HK-2 (cell line): Measurements from ENCODE around the gene SPEF2.
"Not testable (repeated sequence)": the region's sequence is repeated elsewhere in the genome, so short reads cannot be mapped to it uniquely, and the experiment has no call there.

ENCODE experiments used
- DNase-seq: peaks from one replicate; pipeline ENCODE4 v3.0.0-alpha.2; 2018; ENCODE audit not compliant: unreplicated experiment

SPEF2 gene

GRCh38 chr5:35823347-35824098 lies 205.9 kb downstream of the SPEF2 start:
- no peak for DNase-seq

- no peak for DNase-seq
Observed at GRCh38 chr5:35826056-35826455, 208.4 kb downstream of the SPEF2 start.

- no peak for DNase-seq
Observed at GRCh38 chr5:35826554-35826953, 208.9 kb downstream of the SPEF2 start.

GRCh38 chr5:35828082-35828598 lies 210.5 kb downstream of the SPEF2 start:
- DNase-seq: no peak

GRCh38 chr5:35830587-35830986 lies 212.9 kb downstream of the SPEF2 start:
- no peak for DNase-seq

GRCh38 chr5:35832762-35833161 lies 215.1 kb downstream of the SPEF2 start:
- DNase-seq: no peak

GRCh38 chr5:35833224-35833623 lies 215.6 kb downstream of the SPEF2 start:
- DNase-seq: no peak

GRCh38 chr5:35835796-35836742 lies 218.4 kb downstream of the SPEF2 start:
- DNase-seq: no peak

- no peak for DNase-seq
Observed at GRCh38 chr5:35838370-35839042, 220.8 kb downstream of the SPEF2 start.

GRCh38 chr5:35842856-35843255 lies 225.2 kb downstream of the SPEF2 start:
- no peak for DNase-seq

- DNase-seq: not testable (repeated sequence)
Observed at GRCh38 chr5:35845508-35845907, 227.8 kb downstream of the SPEF2 start.

- no peak for DNase-seq
Observed at GRCh38 chr5:35847491-35847890, 229.8 kb downstream of the SPEF2 start.

GRCh38 chr5:35847961-35848360 lies 230.3 kb downstream of the SPEF2 start:
- DNase-seq: no peak

- no peak for DNase-seq
Observed at GRCh38 chr5:35849860-35850259, 232.2 kb downstream of the SPEF2 start.

- DNase-seq: no peak
Observed at GRCh38 chr5:35850967-35851680, 233.5 kb downstream of the SPEF2 start.

GRCh38 chr5:35852084-35852734 lies 234.5 kb downstream of the SPEF2 start:
- DNase-seq: no peak

- DNase-seq: no peak
Observed at GRCh38 chr5:35852773-35853172, 235.1 kb downstream of the SPEF2 start.

- DNase-seq: no peak
Observed at GRCh38 chr5:35853631-35854030, 236.0 kb downstream of the SPEF2 start.

- no peak for DNase-seq
Observed at GRCh38 chr5:35854248-35854647, 236.6 kb downstream of the SPEF2 start.

GRCh38 chr5:35855187-35855586 lies 237.5 kb downstream of the SPEF2 start:
- no peak for DNase-seq
